A673 (cell line): ENCODE results near the gene CTDSP1. TPM values are rescaled to one million over a fixed set of nuclear protein-coding genes. Genes with fewer than 3 reads are reported as not detected.
A peak's percentile ranks its signal among the peaks of the same experiment; 100 is the strongest.

ENCODE experiments used
- BruUV-seq: library from RNA; stranded (reverse); fragments of 400-500 nt; replicated peaks from 2 replicates; lab custom pipeline; 2021; lab: Mats Ljungman, UMichigan
- CTCF ChIA-PET: fragments of 300-600 bp; sonication (Branson Sonifier 250); formaldehyde crosslinking; loops from one replicate; lab custom pipeline; 2022; ENCODE audit warnings: antibody characterized with exemption; lab: Charles Lee
- POLR2A ChIA-PET: fragments of 300-600 bp; sonication (Branson Sonifier 250); formaldehyde crosslinking; loops from one replicate; lab custom pipeline; 2022; ENCODE audit warnings: antibody characterized with exemption; ENCODE audit not compliant: low non-redundant PET; lab: Charles Lee
- DNase-seq: peaks from one replicate; pipeline ENCODE4 v3.0.0-alpha.2; 2015; ENCODE audit warnings: low spot score
- H3K27ac ChIP-seq: fragments of 200-600 bp; sonication (generic); 2 replicates; pipeline ENCODE4 v1.5.1; 2016; ENCODE audit warnings: mixed run types, low read depth, mild to moderate bottlenecking, mixed read lengths, antibody characterized with exemption, low read length; ENCODE audit not compliant: poor library complexity, severe bottlenecking
- H3K27me3 ChIP-seq: fragments of 200-600 bp; sonication (generic); replicated peaks from 2 replicates; pipeline ENCODE4 v1.6.1; 2017; ENCODE audit warnings: mixed run types, low read depth, mild to moderate bottlenecking, mixed read lengths, antibody characterized with exemption, low read length; ENCODE audit not compliant: insufficient read depth, poor library complexity
- H3K36me3 ChIP-seq: fragments of 200-600 bp; sonication (generic); 2 replicates; pipeline ENCODE4 v1.6.1; 2016; ENCODE audit warnings: mixed run types, mild to moderate bottlenecking, mixed read lengths, antibody characterized with exemption, low read length; ENCODE audit not compliant: insufficient read depth, poor library complexity, severe bottlenecking
- H3K4me1 ChIP-seq: fragments of 200-600 bp; sonication (generic); 2 replicates; pipeline ENCODE4 v1.6.1; 2017; ENCODE audit warnings: mixed run types, mild to moderate bottlenecking, mixed read lengths, antibody characterized with exemption, low read length; ENCODE audit not compliant: insufficient read depth, poor library complexity, severe bottlenecking
- H3K4me3 ChIP-seq: fragments of 200-600 bp; sonication (generic); 2 replicates; pipeline ENCODE4 v1.5.1; 2016; ENCODE audit warnings: low read depth, mixed run types, mild to moderate bottlenecking, mixed read lengths, low read length; ENCODE audit not compliant: poor library complexity, severe bottlenecking
- H3K9me3 ChIP-seq: fragments of 200-600 bp; sonication (generic); 2 replicates; pipeline ENCODE4 v1.6.1; 2016; ENCODE audit warnings: mixed run types, low read depth, mild to moderate bottlenecking, mixed read lengths, antibody characterized with exemption, low read length; ENCODE audit not compliant: poor library complexity, severe bottlenecking
- CTCF ChIP-seq: fragments of 300-800, 200-600 bp; sonication (generic); conservative IDR thresholded peaks from 2 replicates; pipeline ENCODE4 v1.5.1; 2017; ENCODE audit warnings: low read depth, mild to moderate bottlenecking, antibody characterized with exemption, low read length, moderate library complexity, mixed read lengths
- EZH2 ChIP-seq: fragments of 200-600 bp; sonication (generic); IDR thresholded peaks from 2 replicates; pipeline ENCODE4 v1.6.1; 2017; ENCODE audit warnings: borderline replicate concordance, low read depth, mild to moderate bottlenecking, mixed read lengths, antibody characterized with exemption, low read length; ENCODE audit not compliant: poor library complexity, severe bottlenecking
- intact Hi-C: fragments of 100-400 bp; cut with micrococcal nuclease; formaldehyde crosslinking; loops from one replicate; pipeline ENCODE4 v1.10.0; 2022; ENCODE audit not compliant: unreplicated experiment
- total RNA-seq: library from RNA; stranded (reverse); gene quantifications from 2 replicates; pipeline ENCODE4 v1.2.3, GENCODE V29; 2021

The CTDSP1 gene
- total RNA-seq, 1 experiment from 2014 or later = 72.3 TPM

- no peak overlapping the region for H3K4me3 ChIP-seq
- CTCF ChIA-PET = no interaction called here
- no TSS peak for BruUV-seq
- intact Hi-C loops = no loop called here
- no peaks in the 10 kb centered on the region for H3K27me3 ChIP-seq
- DNase-seq = no peak
- no peaks in the 10 kb centered on the region for H3K9me3 ChIP-seq
- no peak overlapping the region for H3K27ac ChIP-seq
- TF ChIP-seq EZH2 (no peak), CTCF (no peak)
- no peaks in the 10 kb centered on the region for H3K4me1 ChIP-seq
- POLR2A ChIA-PET = no interaction called here
- H3K36me3 ChIP-seq = no peaks in the 10 kb centered on the region
Observed at GRCh38 chr2:218374795-218375194, 24.9 kb upstream of the CTDSP1 start.

- CTCF ChIA-PET = no interaction called here
- Histone ChIP-seq H3K36me3 (no peaks in the 10 kb centered on the region), H3K27ac (no peak overlapping the region), H3K4me1 (no peaks in the 10 kb centered on the region), H3K27me3 (no peaks in the 10 kb centered on the region), H3K9me3 (no peaks in the 10 kb centered on the region), H3K4me3 (no peak overlapping the region)
- POLR2A ChIA-PET = no interaction called here
- DNase-seq = peak; percentile 52
- no TSS peak for BruUV-seq
- TF ChIP-seq CTCF = no peak
- TF ChIP-seq EZH2 = no peak
- intact Hi-C loops = no loop called here
Observed at GRCh38 chr2:218375212-218375611, 24.5 kb upstream of the CTDSP1 start.

- TF ChIP-seq EZH2 (no peak), CTCF (no peak)
- ChIA-PET POLR2A (no interaction called here), CTCF (interaction anchor here (0.9 kb wide), 1 partner anchor 18 kb away, joined by 3 read pairs; no protein-coding TSS in a partner anchor)
- DNase-seq = no peak
- intact Hi-C loops = no loop called here
- Histone ChIP-seq H3K4me3 (no peak overlapping the region), H3K36me3 (no peaks in the 10 kb centered on the region), H3K27me3 (no peaks in the 10 kb centered on the region), H3K4me1 (no peaks in the 10 kb centered on the region), H3K27ac (no peak overlapping the region), H3K9me3 (no peaks in the 10 kb centered on the region)
- BruUV-seq = no TSS peak
Observed at GRCh38 chr2:218378053-218378452, 21.6 kb upstream of the CTDSP1 start.
